HG03460 (cell line): ENCODE results near the gene SP1.
"Not testable (repeated sequence)": the region's sequence is repeated elsewhere in the genome, so short reads cannot be mapped to it uniquely, and the experiment has no call there.

ENCODE experiments used
- ATAC-seq: cut with Tn5 transposase; IDR thresholded peaks from one replicate; pipeline ENCODE4 v1.9.1; 2021; ENCODE audit not compliant: unreplicated experiment

Gene SP1

GRCh38 chr12:53358836-53359419, 21.0 kb upstream of the SP1 start:
- ATAC-seq, result no peak

GRCh38 chr12:53361638-53362037, 18.3 kb upstream of the SP1 start:
- ATAC-seq, result not testable (repeated sequence)

- no peak for ATAC-seq
Measured at GRCh38 chr12:53365245-53365904, 14.6 kb upstream of the SP1 start.

GRCh38 chr12:53373554-53374133, 6.3 kb upstream of the SP1 start:
- not testable (repeated sequence) for ATAC-seq

- ATAC-seq, result not testable (repeated sequence)
Measured at GRCh38 chr12:53374277-53374676, 5.7 kb upstream of the SP1 start.

- no peak for ATAC-seq
Measured at GRCh38 chr12:53376747-53377146, 3.2 kb upstream of the SP1 start.

GRCh38 chr12:53378222-53378621, 1.8 kb upstream of the SP1 start:
- no peak for ATAC-seq

GRCh38 chr12:53378724-53379388, 1.1 kb upstream of the SP1 start:
- ATAC-seq, result no peak

GRCh38 chr12:53379389-53380103, 430 bp upstream of the SP1 start:
- ATAC-seq, result peak; percentile 64

- ATAC-seq, result no peak
Measured at GRCh38 chr12:53380794-53381730, 1.1 kb downstream of the SP1 start.

- ATAC-seq, result no peak
Measured at GRCh38 chr12:53381731-53382630, 2.0 kb downstream of the SP1 start.

- ATAC-seq, result no peak
Measured at GRCh38 chr12:53383258-53383657, 3.3 kb downstream of the SP1 start.

- not testable (repeated sequence) for ATAC-seq
Measured at GRCh38 chr12:53386381-53386780, 6.4 kb downstream of the SP1 start.

GRCh38 chr12:53388932-53389331, 9.0 kb downstream of the SP1 start:
- no peak for ATAC-seq

GRCh38 chr12:53389702-53390101, 9.7 kb downstream of the SP1 start:
- no peak for ATAC-seq

GRCh38 chr12:53391724-53392123, 11.7 kb downstream of the SP1 start:
- no peak for ATAC-seq

- no peak for ATAC-seq
Measured at GRCh38 chr12:53399896-53400295, 19.9 kb downstream of the SP1 start.

GRCh38 chr12:53402351-53402750, 22.4 kb downstream of the SP1 start:
- not testable (repeated sequence) for ATAC-seq

GRCh38 chr12:53402871-53403270, 22.9 kb downstream of the SP1 start:
- no peak for ATAC-seq
